Measurements from ENCODE around the gene SCGB1D2.

GRCh38 chr11:62242021-62242420 lies at the start of gene SCGB1D2:
- no peak for TF ChIP-seq CTCF (IDR thresholded peaks at IDR 0.05)
- no peak for TF ChIP-seq POLR2A (IDR thresholded peaks at IDR 0.05)
